Measurements from ENCODE around the gene CSNK1D.

CSNK1D gene

GRCh38 chr17:82287013-82287867 is 13.7 kb upstream of the CSNK1D start:
- Histone ChIP-seq H3K9me3 (ENCODE audit: insufficient read depth, low read length, severe bottlenecking) (no peaks in the 10 kb centered on the region), H3K9ac (ENCODE audit: low read depth, low read length) (no peak overlapping the region), H3K4me1 (ENCODE audit: insufficient read depth, low read length) (peaks cover 19% of the 10 kb centered on the region), H2AFZ (ENCODE audit: low read depth, low read length) (no peak overlapping the region), H3K36me3 (ENCODE audit: insufficient read depth, low read length) (no peaks in the 10 kb centered on the region), H3K4me2 (ENCODE audit: insufficient read depth, low read length) (no peak overlapping the region), H4K20me1 (ENCODE audit: insufficient read depth, low read length) (no peaks in the 10 kb centered on the region), H3K4me3 (ENCODE audit: low read depth in 1 of 2, low read length in 2 of 2) (no peak overlapping the region), H3K27me3 (ENCODE audit: insufficient read depth, low read length, poor library complexity) (no peaks in the 10 kb centered on the region), H3K79me2 (ENCODE audit: insufficient read depth, low read length) (peaks cover 7% of the 10 kb centered on the region), H3K27ac (ENCODE audit: low read length) (no peak overlapping the region)
- ATAC-seq (ENCODE audit: insufficient read depth, low read depth) (no peak), DNase-seq (no peak)
- TF ChIP-seq EZH2 (IDR thresholded peaks at IDR 0.05; ENCODE audit: borderline replicate concordance, low read depth, low read length, severe bottlenecking) = no peak

GRCh38 chr17:82285141-82285540 is 11.6 kb upstream of the CSNK1D start:
- DNase-seq = no peak
- H4K20me1 ChIP-seq (ENCODE audit: insufficient read depth, low read length) = no peaks in the 10 kb centered on the region
- no peak overlapping the region for H3K27ac ChIP-seq (ENCODE audit: low read length)
- H3K27me3 ChIP-seq (ENCODE audit: insufficient read depth, low read length, poor library complexity) = no peaks in the 10 kb centered on the region
- ATAC-seq (ENCODE audit: insufficient read depth, low read depth) = no peak
- no peaks in the 10 kb centered on the region for H3K79me2 ChIP-seq (ENCODE audit: insufficient read depth, low read length)
- no peaks in the 10 kb centered on the region for H3K36me3 ChIP-seq (ENCODE audit: insufficient read depth, low read length)
- no peak overlapping the region for H3K4me2 ChIP-seq (ENCODE audit: insufficient read depth, low read length)
- no peak for TF ChIP-seq EZH2 (IDR thresholded peaks at IDR 0.05; ENCODE audit: borderline replicate concordance, low read depth, low read length, severe bottlenecking)
- TF ChIP-seq, protein P1, sequence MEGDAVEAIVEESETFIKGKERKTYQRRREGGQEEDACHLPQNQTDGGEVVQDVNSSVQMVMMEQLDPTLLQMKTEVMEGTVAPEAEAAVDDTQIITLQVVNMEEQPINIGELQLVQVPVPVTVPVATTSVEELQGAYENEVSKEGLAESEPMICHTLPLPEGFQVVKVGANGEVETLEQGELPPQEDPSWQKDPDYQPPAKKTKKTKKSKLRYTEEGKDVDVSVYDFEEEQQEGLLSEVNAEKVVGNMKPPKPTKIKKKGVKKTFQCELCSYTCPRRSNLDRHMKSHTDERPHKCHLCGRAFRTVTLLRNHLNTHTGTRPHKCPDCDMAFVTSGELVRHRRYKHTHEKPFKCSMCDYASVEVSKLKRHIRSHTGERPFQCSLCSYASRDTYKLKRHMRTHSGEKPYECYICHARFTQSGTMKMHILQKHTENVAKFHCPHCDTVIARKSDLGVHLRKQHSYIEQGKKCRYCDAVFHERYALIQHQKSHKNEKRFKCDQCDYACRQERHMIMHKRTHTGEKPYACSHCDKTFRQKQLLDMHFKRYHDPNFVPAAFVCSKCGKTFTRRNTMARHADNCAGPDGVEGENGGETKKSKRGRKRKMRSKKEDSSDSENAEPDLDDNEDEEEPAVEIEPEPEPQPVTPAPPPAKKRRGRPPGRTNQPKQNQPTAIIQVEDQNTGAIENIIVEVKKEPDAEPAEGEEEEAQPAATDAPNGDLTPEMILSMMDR (IDR thresholded peaks at IDR 0.05; ENCODE audit: borderline replicate concordance, extremely low read depth, low read length, poor library complexity, severe bottlenecking) = no peak
- H3K9ac ChIP-seq (ENCODE audit: low read depth, low read length) = no peak overlapping the region
- H3K9me3 ChIP-seq (ENCODE audit: insufficient read depth, low read length, severe bottlenecking) = no peaks in the 10 kb centered on the region
- H2AFZ ChIP-seq (ENCODE audit: low read depth, low read length) = no peak overlapping the region
- H3K4me3 ChIP-seq (ENCODE audit: low read depth in 1 of 2, low read length in 2 of 2) = no peak overlapping the region
- peaks cover 9% of the 10 kb centered on the region for H3K4me1 ChIP-seq (ENCODE audit: insufficient read depth, low read length)

GRCh38 chr17:82283208-82283749 is 9.8 kb upstream of the CSNK1D start:
- Histone ChIP-seq H3K4me1 (ENCODE audit: insufficient read depth, low read length) (peaks cover 5% of the 10 kb centered on the region), H3K9ac (ENCODE audit: low read depth, low read length) (no peak overlapping the region), H3K27ac (ENCODE audit: low read length) (no peak overlapping the region), H3K79me2 (ENCODE audit: insufficient read depth, low read length) (no peaks in the 10 kb centered on the region), H3K36me3 (ENCODE audit: insufficient read depth, low read length) (no peaks in the 10 kb centered on the region), H4K20me1 (ENCODE audit: insufficient read depth, low read length) (no peaks in the 10 kb centered on the region), H3K4me3 (ENCODE audit: low read depth in 1 of 2, low read length in 2 of 2) (no peak overlapping the region), H3K4me2 (ENCODE audit: insufficient read depth, low read length) (no peak overlapping the region), H3K27me3 (ENCODE audit: insufficient read depth, low read length, poor library complexity) (no peaks in the 10 kb centered on the region), H2AFZ (ENCODE audit: low read depth, low read length) (no peak overlapping the region), H3K9me3 (ENCODE audit: insufficient read depth, low read length, severe bottlenecking) (no peaks in the 10 kb centered on the region)
- no peak for TF ChIP-seq EZH2 (IDR thresholded peaks at IDR 0.05; ENCODE audit: borderline replicate concordance, low read depth, low read length, severe bottlenecking)
- TF ChIP-seq, protein P1 (IDR thresholded peaks at IDR 0.05; ENCODE audit: borderline replicate concordance, extremely low read depth, low read length, poor library complexity, severe bottlenecking) = no peak
- DNase-seq (no peak), ATAC-seq (ENCODE audit: insufficient read depth, low read depth) (no peak; the same call in 2 of the 3 replicates)
